ENCODE results near the gene LEFTY1.
"Not testable (repeated sequence)": the region's sequence is repeated elsewhere in the genome, so short reads cannot be mapped to it uniquely, and the experiment has no call there.

LEFTY1 gene

GRCh38 chr1:225888898-225889601, at the start of gene LEFTY1:
Gene LEFTY1, minus strand, starts transcription at chr1:225889146. Its CDS starts 80 bp downstream, at chr1:225889066.
- H3K9ac ChIP-seq (ENCODE audit: low read length) = no peak within 1 kb of the TSS
- H3K9me3 ChIP-seq (ENCODE audit: control insufficient read depth, low read length) = no peaks in the 10 kb centered on the region
- H3K4me3 ChIP-seq (ENCODE audit: low read length) = no peak within 1 kb of the TSS
- H3K27me3 ChIP-seq (ENCODE audit: control insufficient read depth, insufficient read depth, low read length) = no peaks in the 10 kb centered on the region
- H3K36me3 ChIP-seq (ENCODE audit: control insufficient read depth, insufficient read depth, low read length) = no peaks in the 10 kb centered on the region
- H3K4me1 ChIP-seq (ENCODE audit: control insufficient read depth, insufficient read depth, low read length) = peaks cover 47% of the 10 kb centered on the region

GRCh38 chr1:225937048-225937968, 48.4 kb upstream of the LEFTY1 start:
- Histone ChIP-seq H3K27me3 (ENCODE audit: control insufficient read depth, insufficient read depth, low read length) (peaks cover 3% of the 10 kb centered on the region), H3K9me3 (ENCODE audit: control insufficient read depth, low read length) (no peaks in the 10 kb centered on the region), H3K9ac (ENCODE audit: low read length) (no peak overlapping the region), H3K4me3 (ENCODE audit: low read length) (no peak overlapping the region), H3K36me3 (ENCODE audit: control insufficient read depth, insufficient read depth, low read length) (no peaks in the 10 kb centered on the region), H3K4me1 (ENCODE audit: control insufficient read depth, insufficient read depth, low read length) (no peaks in the 10 kb centered on the region)

- Histone ChIP-seq H3K9ac (ENCODE audit: low read length) (no peak overlapping the region), H3K36me3 (ENCODE audit: control insufficient read depth, insufficient read depth, low read length) (no peaks in the 10 kb centered on the region)
These were observed 47.6 kb upstream of the LEFTY1 start for GRCh38 chr1:225936523-225936922.

GRCh38 chr1:225936086-225936485, 47.1 kb upstream of the LEFTY1 start:
- H3K4me3 ChIP-seq (ENCODE audit: low read length); H3K4me1 ChIP-seq (ENCODE audit: control insufficient read depth, insufficient read depth, low read length); H3K27me3 ChIP-seq (ENCODE audit: control insufficient read depth, insufficient read depth, low read length); H3K9me3 ChIP-seq (ENCODE audit: control insufficient read depth, low read length); H3K36me3 ChIP-seq (ENCODE audit: control insufficient read depth, insufficient read depth, low read length); H3K9ac ChIP-seq (ENCODE audit: low read length): not testable (repeated sequence)

More at GRCh38 chr1:225936523-225936922, 47.6 kb upstream of the LEFTY1 start:
- Histone ChIP-seq H3K9me3 (ENCODE audit: control insufficient read depth, low read length) (no peaks in the 10 kb centered on the region), H3K4me3 (ENCODE audit: low read length) (no peak overlapping the region), H3K4me1 (ENCODE audit: control insufficient read depth, insufficient read depth, low read length) (no peaks in the 10 kb centered on the region), H3K27me3 (ENCODE audit: control insufficient read depth, insufficient read depth, low read length) (peaks cover 3% of the 10 kb centered on the region)

- peaks cover 3% of the 10 kb centered on the region for H3K27me3 ChIP-seq (ENCODE audit: control insufficient read depth, insufficient read depth, low read length)
- no peaks in the 10 kb centered on the region for H3K36me3 ChIP-seq (ENCODE audit: control insufficient read depth, insufficient read depth, low read length)
- no peaks in the 10 kb centered on the region for H3K4me1 ChIP-seq (ENCODE audit: control insufficient read depth, insufficient read depth, low read length)
- no peak overlapping the region for H3K4me3 ChIP-seq (ENCODE audit: low read length)
- H3K9me3 ChIP-seq (ENCODE audit: control insufficient read depth, low read length) = no peaks in the 10 kb centered on the region
- no peak overlapping the region for H3K9ac ChIP-seq (ENCODE audit: low read length)
These were observed 45.8 kb upstream of the LEFTY1 start for GRCh38 chr1:225934711-225935110.

GRCh38 chr1:225933072-225933471, 44.1 kb upstream of the LEFTY1 start:
- no peaks in the 10 kb centered on the region for H3K27me3 ChIP-seq (ENCODE audit: control insufficient read depth, insufficient read depth, low read length)
- H3K9me3 ChIP-seq (ENCODE audit: control insufficient read depth, low read length) = no peaks in the 10 kb centered on the region
- H3K4me3 ChIP-seq (ENCODE audit: low read length) = no peak overlapping the region
- no peaks in the 10 kb centered on the region for H3K36me3 ChIP-seq (ENCODE audit: control insufficient read depth, insufficient read depth, low read length)
- no peak overlapping the region for H3K9ac ChIP-seq (ENCODE audit: low read length)
- H3K4me1 ChIP-seq (ENCODE audit: control insufficient read depth, insufficient read depth, low read length) = no peaks in the 10 kb centered on the region

- H3K36me3 ChIP-seq (ENCODE audit: control insufficient read depth, insufficient read depth, low read length) = no peaks in the 10 kb centered on the region
- no peaks in the 10 kb centered on the region for H3K27me3 ChIP-seq (ENCODE audit: control insufficient read depth, insufficient read depth, low read length)
- no peak overlapping the region for H3K9ac ChIP-seq (ENCODE audit: low read length)
- H3K4me1 ChIP-seq (ENCODE audit: control insufficient read depth, insufficient read depth, low read length) = no peaks in the 10 kb centered on the region
- H3K9me3 ChIP-seq (ENCODE audit: control insufficient read depth, low read length) = no peaks in the 10 kb centered on the region
- H3K4me3 ChIP-seq (ENCODE audit: low read length) = no peak overlapping the region
These were observed 42.6 kb upstream of the LEFTY1 start for GRCh38 chr1:225931270-225932136.

GRCh38 chr1:225930566-225930965, 41.6 kb upstream of the LEFTY1 start:
- no peaks in the 10 kb centered on the region for H3K36me3 ChIP-seq (ENCODE audit: control insufficient read depth, insufficient read depth, low read length)
- H3K9me3 ChIP-seq (ENCODE audit: control insufficient read depth, low read length) = no peaks in the 10 kb centered on the region
- no peak overlapping the region for H3K4me3 ChIP-seq (ENCODE audit: low read length)
- H3K4me1 ChIP-seq (ENCODE audit: control insufficient read depth, insufficient read depth, low read length) = no peaks in the 10 kb centered on the region
- no peaks in the 10 kb centered on the region for H3K27me3 ChIP-seq (ENCODE audit: control insufficient read depth, insufficient read depth, low read length)
- H3K9ac ChIP-seq (ENCODE audit: low read length) = no peak overlapping the region

GRCh38 chr1:225929462-225929861, 40.5 kb upstream of the LEFTY1 start:
- not testable (repeated sequence) for H3K9ac ChIP-seq (ENCODE audit: low read length); H3K9me3 ChIP-seq (ENCODE audit: control insufficient read depth, low read length); H3K36me3 ChIP-seq (ENCODE audit: control insufficient read depth, insufficient read depth, low read length); H3K27me3 ChIP-seq (ENCODE audit: control insufficient read depth, insufficient read depth, low read length); H3K4me3 ChIP-seq (ENCODE audit: low read length); H3K4me1 ChIP-seq (ENCODE audit: control insufficient read depth, insufficient read depth, low read length)

GRCh38 chr1:225928186-225929175, 39.5 kb upstream of the LEFTY1 start:
- Histone ChIP-seq H3K4me1 (ENCODE audit: control insufficient read depth, insufficient read depth, low read length) (peaks cover 4% of the 10 kb centered on the region), H3K9me3 (ENCODE audit: control insufficient read depth, low read length) (no peaks in the 10 kb centered on the region), H3K4me3 (ENCODE audit: low read length) (no peak overlapping the region), H3K27me3 (ENCODE audit: control insufficient read depth, insufficient read depth, low read length) (no peaks in the 10 kb centered on the region), H3K36me3 (ENCODE audit: control insufficient read depth, insufficient read depth, low read length) (no peaks in the 10 kb centered on the region), H3K9ac (ENCODE audit: low read length) (no peak overlapping the region)

GRCh38 chr1:225926551-225927113, 37.7 kb upstream of the LEFTY1 start:
- H3K9me3 ChIP-seq (ENCODE audit: control insufficient read depth, low read length) = no peaks in the 10 kb centered on the region
- no peak overlapping the region for H3K9ac ChIP-seq (ENCODE audit: low read length)
- no peaks in the 10 kb centered on the region for H3K36me3 ChIP-seq (ENCODE audit: control insufficient read depth, insufficient read depth, low read length)
- H3K27me3 ChIP-seq (ENCODE audit: control insufficient read depth, insufficient read depth, low read length) = no peaks in the 10 kb centered on the region
- H3K4me1 ChIP-seq (ENCODE audit: control insufficient read depth, insufficient read depth, low read length) = peaks cover 21% of the 10 kb centered on the region
- no peak overlapping the region for H3K4me3 ChIP-seq (ENCODE audit: low read length)
